Aorta (tissue), 5 donors: ENCODE measurements around the gene PHF8. TPM values are rescaled to one million over a fixed set of nuclear protein-coding genes. Genes with fewer than 3 reads are reported as not detected.

ENCODE experiments used
- ATAC-seq: fragments of 200-7000 bp; cut with Tn5 transposase; one replicate; pipeline ENCODE4 v1.9.1; 2022; ENCODE audit warnings: moderate library complexity; ENCODE audit not compliant: low FRiP score
- DNase-seq, 2 donors: peaks; one replicate each; pipeline ENCODE4 v3.0.0-alpha.2; 2020
- H3K27ac ChIP-seq, 2 donors: one replicate each; pipeline ENCODE4 v1.5.1; 2013; ENCODE audit warnings: low read length in 2 of 2, mild to moderate bottlenecking in 2 of 2, moderate library complexity in 2 of 2, control low read depth in 1 of 2, inconsistent platforms in 1 of 2, low read depth in 1 of 2
- H3K27me3 ChIP-seq, 2 donors: one replicate each; pipeline ENCODE4 v1.6.1; 2013; ENCODE audit warnings: control low read depth in 1 of 2, low read length in 1 of 2, mild to moderate bottlenecking in 1 of 2, moderate library complexity in 1 of 2; ENCODE audit not compliant: insufficient read depth in 2 of 2, control insufficient read depth in 1 of 2
- H3K36me3 ChIP-seq, 2 donors: one replicate each; pipeline ENCODE4 v1.6.1; 2013; ENCODE audit warnings: control low read depth in 1 of 2, low read length in 1 of 2, mild to moderate bottlenecking in 1 of 2; ENCODE audit not compliant: insufficient read depth in 2 of 2, control insufficient read depth in 1 of 2
- H3K4me1 ChIP-seq, 2 donors: one replicate each; pipeline ENCODE4 v1.6.1; 2013; ENCODE audit warnings: low read length in 2 of 2, control low read depth in 1 of 2, mild to moderate bottlenecking in 1 of 2, moderate library complexity in 1 of 2; ENCODE audit not compliant: insufficient read depth in 2 of 2, control insufficient read depth in 1 of 2
- H3K4me3 ChIP-seq, 2 donors: one replicate each; pipeline ENCODE4 v1.5.1; 2013; ENCODE audit warnings: low read length in 2 of 2, control low read depth in 1 of 2, mild to moderate bottlenecking in 1 of 2
- H3K9me3 ChIP-seq: one replicate; pipeline ENCODE4 v1.6.1; 2013; ENCODE audit warnings: mild to moderate bottlenecking, low read length; ENCODE audit not compliant: control insufficient read depth
- WGBS, 2 donors: extraction: QIAGEN DNeasy Blood & Tissue Kit; methylation state at CpG; one replicate each; pipeline ENCODE4 v1.1.7; 2013; 5-methylcytosine and 5-hydroxymethylcytosine counted together
- intact Hi-C, 2 donors: fragments of 100-400 bp; cut with DNase I; formaldehyde crosslinking; loops; one replicate each; pipeline versions ENCODE4 v1.14.2 to v1.15.0; 2022
- long read RNA-seq, 2 donors: library from polyadenylated mRNA; unstranded; transcript quantifications; one replicate each; pipeline ENCODE4 v2.0.0, GENCODE V29; 2020 to 2021
- polyA plus RNA-seq, 2 donors: library from polyadenylated mRNA; stranded (reverse); fragments of 200-250 nt; gene quantifications; one replicate each; pipeline ENCODE4 v1.2.3, GENCODE V29; 2013
- total RNA-seq, 2 donors: library from RNA; stranded (reverse); fragmentation: NEBNext Ultra II Directional; extraction: Animal tissue kit (Norgen Biotek cat#: 25700); gene quantifications; one replicate each; pipeline ENCODE4 v1.2.1, GENCODE V29; 2021
- donor health status: healthy with polysubstance abuse.
- donor health status: Bipolar disorder and iron deficiency.
- donor health status: DM: no; HTN: no; CAD: no.
- donor health status: DM: no; HTN: no; CAD: no.
- donor health status: DM: yes; HTN: yes; CAD: no.

PHF8 gene
- total RNA-seq (10 to 100 TPM; 34.2 to 39.7 TPM), polyA plus RNA-seq (1 to 10 TPM; 4.4 to 9.7 TPM)
- long read RNA-seq, donor 1, partial matches to known transcripts = 3 of 10 reads
- long read RNA-seq, donor 1, other reads (novel, unspliced or antisense) = 7 of 10 reads
- long read RNA-seq, donor 2, partial matches to known transcripts = 0 of 3 reads
- long read RNA-seq, donor 2, other reads (novel, unspliced or antisense) = 3 of 3 reads

DNA sequence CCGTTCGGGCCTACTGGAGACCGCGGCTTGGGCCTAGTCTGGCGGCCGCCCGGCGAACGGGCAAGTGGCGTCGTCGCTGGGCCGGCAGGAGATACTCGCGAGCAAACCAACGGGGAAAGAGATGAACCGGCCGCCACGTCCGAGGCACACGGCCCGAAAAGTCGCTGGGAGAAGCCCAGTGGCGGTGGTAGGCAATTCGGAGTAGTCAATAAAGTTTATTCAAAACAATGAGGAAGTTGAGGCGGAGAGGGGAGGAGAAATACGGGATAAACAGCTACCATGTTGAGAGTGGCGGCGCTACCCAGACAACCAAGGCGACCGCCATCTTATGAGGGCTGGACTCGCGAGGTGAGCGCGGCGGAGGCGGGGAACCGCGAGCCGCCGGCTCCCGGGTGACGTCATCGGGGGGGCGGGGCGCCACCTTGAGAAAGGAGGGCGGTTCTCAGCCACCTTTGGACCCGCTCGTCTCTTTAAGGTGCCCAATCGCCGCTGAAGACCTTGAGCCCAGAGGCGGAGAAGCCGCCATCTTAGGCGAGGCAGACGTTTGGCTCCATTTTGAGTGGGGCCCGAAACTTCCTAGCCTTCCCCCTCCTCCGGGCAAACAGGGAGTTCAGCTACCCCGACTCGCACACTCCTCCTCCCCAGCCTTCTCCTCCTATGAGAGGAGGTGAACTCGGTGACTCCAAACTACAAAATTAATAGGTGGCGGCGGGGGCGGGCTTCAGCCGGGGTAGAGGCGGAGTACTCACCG is at the start of gene PHF8:
Gene PHF8 (minus strand): TSS at position 348 of the 751 bp plus-strand sequence. CDS start 1,745 bp downstream, outside the sequence.
- H3K4me3 ChIP-seq = peak within 1 kb of the TSS; percentile 67 to 96
- H3K9me3 ChIP-seq = no peaks in the 10 kb centered on the region
- peak; percentile 96 to 97 for DNase-seq
- no peaks in the 10 kb centered on the region for H3K27me3 ChIP-seq
- WGBS, 2 donors = 1 to 26% methylated on average over 66 of the region's 66 CpGs
- intact Hi-C loops = loop anchor here (5.0 to 10.0 kb wide), 4 partner anchors 138 to 760 kb away; partner anchors contain the start of genes FAM120C (in 2 of the 2), GNL3L (in 1 of the 2), MAGED2 (in 1 of the 2) and TSR2 (in 1 of the 2)
- peak; percentile 96 for ATAC-seq
- H3K27ac ChIP-seq = peak within 1 kb of the TSS; percentile 7 to 93
- H3K4me1 ChIP-seq = no peaks in the 10 kb centered on the region
- H3K36me3 ChIP-seq = no peaks in the 10 kb centered on the region

- intact Hi-C loops = no loop called here
- Histone ChIP-seq H3K36me3 (no peaks in the 10 kb centered on the region), H3K9me3 (no peaks in the 10 kb centered on the region), H3K4me3 (no peak overlapping the region), H3K4me1 (no peaks in the 10 kb centered on the region), H3K27ac (peak overlapping the region in 1 of 2 donors; percentile 28), H3K27me3 (no peaks in the 10 kb centered on the region)
- WGBS, 2 donors = 21 to 46% methylated on average over 2 of the region's 2 CpGs
- ATAC-seq (no peak), DNase-seq (no peak)
Measured at GRCh38 chrX:54093571-54093970, 49.3 kb upstream of the PHF8 start.

DNA sequence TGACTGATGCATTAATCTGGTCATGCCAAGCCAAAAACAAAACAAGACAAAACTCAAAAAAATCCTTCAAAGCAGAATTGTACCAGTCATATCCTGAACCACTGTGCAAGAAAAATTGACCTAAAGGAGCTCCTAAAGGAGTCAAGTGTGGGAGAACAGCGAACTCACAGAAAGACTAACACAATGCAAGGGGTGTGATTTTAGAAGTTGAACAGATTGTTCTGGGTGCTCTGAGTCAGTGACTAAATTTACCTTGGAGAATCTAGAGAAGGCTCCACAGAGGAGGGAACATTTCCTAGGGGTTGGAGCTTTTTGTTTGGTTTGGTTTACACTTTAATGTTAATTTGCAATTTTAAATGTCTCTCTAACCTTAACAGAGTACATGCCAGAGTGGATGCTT is 48.9 kb upstream of the PHF8 start:
- intact Hi-C loops = no loop called here
- no peak overlapping the region for H3K4me3 ChIP-seq
- DNase-seq (no peak), ATAC-seq (no peak)
- H3K9me3 ChIP-seq = no peaks in the 10 kb centered on the region
- WGBS, 2 donors = 11 to 41% methylated on average over 1 of the region's 1 CpG
- H3K27ac ChIP-seq = peak overlapping the region; percentile 28 to 36
- H3K4me1 ChIP-seq = no peaks in the 10 kb centered on the region
- H3K27me3 ChIP-seq = no peaks in the 10 kb centered on the region
- H3K36me3 ChIP-seq = no peaks in the 10 kb centered on the region

GRCh38 chrX:54090880-54091279 is 46.6 kb upstream of the PHF8 start:
- 85 to 99% methylated on average over 2 of the region's 2 CpGs for WGBS, 2 donors
- no peak for ATAC-seq
- Histone ChIP-seq H3K9me3 (no peaks in the 10 kb centered on the region), H3K27ac (no peak overlapping the region), H3K36me3 (no peaks in the 10 kb centered on the region), H3K4me3 (no peak overlapping the region), H3K27me3 (no peaks in the 10 kb centered on the region), H3K4me1 (no peaks in the 10 kb centered on the region)
- intact Hi-C loops = no loop called here
- no peak for DNase-seq

GRCh38 chrX:54089191-54089590 is 44.9 kb upstream of the PHF8 start:
- intact Hi-C loops = no loop called here
- 75 to 78% methylated on average over 2 of the region's 2 CpGs for WGBS, 2 donors
- Histone ChIP-seq H3K9me3 (no peaks in the 10 kb centered on the region), H3K27ac (no peak overlapping the region), H3K27me3 (no peaks in the 10 kb centered on the region), H3K4me3 (no peak overlapping the region), H3K4me1 (no peaks in the 10 kb centered on the region), H3K36me3 (peaks cover 0 to 3% of the 10 kb centered on the region in 2 donors)
- DNase-seq = no peak
- no peak for ATAC-seq

GRCh38 chrX:54087661-54088060 is 43.4 kb upstream of the PHF8 start:
- no peak for ATAC-seq

DNA sequence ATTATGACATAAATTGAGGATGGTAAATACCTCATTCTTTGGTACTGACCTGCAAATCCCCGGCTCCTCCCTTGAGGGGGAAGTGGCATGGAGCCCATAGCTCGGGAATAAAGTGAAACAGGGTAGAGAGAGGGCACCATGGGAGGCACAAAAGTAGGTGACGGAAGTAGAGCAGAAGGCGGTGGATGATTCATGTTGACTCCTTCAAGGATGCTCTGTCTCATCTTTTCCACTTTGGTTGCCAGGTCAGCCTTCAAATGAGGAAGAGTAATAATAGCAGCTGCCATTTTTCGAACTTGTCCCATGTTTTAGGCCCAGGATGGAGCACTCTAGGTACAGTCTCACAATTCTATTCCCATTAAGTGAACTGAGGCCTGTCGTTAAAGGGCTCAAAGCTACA is 41.4 kb upstream of the PHF8 start:
- H3K27ac ChIP-seq = no peak overlapping the region
- DNase-seq (no peak), ATAC-seq (no peak)
- no peak overlapping the region for H3K4me3 ChIP-seq
- H3K9me3 ChIP-seq = no peaks in the 10 kb centered on the region
- intact Hi-C loops = no loop called here
- no peaks in the 10 kb centered on the region for H3K4me1 ChIP-seq
- 76 to 93% methylated on average over 6 of the region's 6 CpGs for WGBS, 2 donors
- peaks cover 0 to 3% of the 10 kb centered on the region in 2 donors for H3K36me3 ChIP-seq
- H3K27me3 ChIP-seq = no peaks in the 10 kb centered on the region

More at GRCh38 chrX:54087661-54088060, 43.4 kb upstream of the PHF8 start:
- WGBS, 2 donors = 67 to 73% methylated on average over 4 of the region's 4 CpGs
- no peak for DNase-seq
- Histone ChIP-seq H3K36me3 (peaks cover 0 to 3% of the 10 kb centered on the region in 2 donors), H3K27me3 (no peaks in the 10 kb centered on the region), H3K9me3 (no peaks in the 10 kb centered on the region), H3K4me1 (no peaks in the 10 kb centered on the region), H3K27ac (no peak overlapping the region), H3K4me3 (no peak overlapping the region)
- intact Hi-C loops = no loop called here

GRCh38 chrX:54076903-54077302 is 32.6 kb upstream of the PHF8 start:
- WGBS, 2 donors = 85 to 94% methylated on average over 2 of the region's 2 CpGs
- intact Hi-C loops = no loop called here

GRCh38 chrX:54074826-54075225 is 30.6 kb upstream of the PHF8 start:
- DNase-seq (no peak), ATAC-seq (no peak)
- intact Hi-C loops = no loop called here
- Histone ChIP-seq H3K9me3 (no peaks in the 10 kb centered on the region), H3K4me1 (no peaks in the 10 kb centered on the region), H3K27ac (no peak overlapping the region), H3K36me3 (no peaks in the 10 kb centered on the region), H3K4me3 (no peak overlapping the region), H3K27me3 (no peaks in the 10 kb centered on the region)
- 89 to 97% methylated on average over 6 of the region's 6 CpGs for WGBS, 2 donors

More at GRCh38 chrX:54076903-54077302, 32.6 kb upstream of the PHF8 start:
- Histone ChIP-seq H3K4me1 (no peaks in the 10 kb centered on the region), H3K9me3 (no peaks in the 10 kb centered on the region), H3K27ac (no peak overlapping the region), H3K4me3 (no peak overlapping the region), H3K36me3 (no peaks in the 10 kb centered on the region), H3K27me3 (no peaks in the 10 kb centered on the region)
- DNase-seq = no peak
- ATAC-seq = no peak
